Transverse colon (tissue), 4 donors: ENCODE results near the gene GIPC3.

ENCODE experiments used
- POLR2AphosphoS5 ChIP-seq, 3 donors: sonication (generic); formaldehyde crosslinking; IDR thresholded peaks; one replicate each; pipeline ENCODE4 v1.6.1; 2016; ENCODE audit warnings: antibody characterized with exemption in 3 of 3
- TF ChIP-seq, protein P1 (sequence below), 5 experiments: fragments of 200-600 bp in 3 of 5; fragments of 450-650 bp in 2 of 5; sonication (generic) in 3 of 5; IDR thresholded peaks; 1 replicate in 2 of 5; 2 replicates in 3 of 5; pipeline ENCODE4 v1.5.1; 2016 to 2017; ENCODE audit warnings: antibody characterized with exemption in 5 of 5, inconsistent platforms in 3 of 5, mild to moderate bottlenecking in 2 of 5, moderate library complexity in 1 of 5

DNA sequence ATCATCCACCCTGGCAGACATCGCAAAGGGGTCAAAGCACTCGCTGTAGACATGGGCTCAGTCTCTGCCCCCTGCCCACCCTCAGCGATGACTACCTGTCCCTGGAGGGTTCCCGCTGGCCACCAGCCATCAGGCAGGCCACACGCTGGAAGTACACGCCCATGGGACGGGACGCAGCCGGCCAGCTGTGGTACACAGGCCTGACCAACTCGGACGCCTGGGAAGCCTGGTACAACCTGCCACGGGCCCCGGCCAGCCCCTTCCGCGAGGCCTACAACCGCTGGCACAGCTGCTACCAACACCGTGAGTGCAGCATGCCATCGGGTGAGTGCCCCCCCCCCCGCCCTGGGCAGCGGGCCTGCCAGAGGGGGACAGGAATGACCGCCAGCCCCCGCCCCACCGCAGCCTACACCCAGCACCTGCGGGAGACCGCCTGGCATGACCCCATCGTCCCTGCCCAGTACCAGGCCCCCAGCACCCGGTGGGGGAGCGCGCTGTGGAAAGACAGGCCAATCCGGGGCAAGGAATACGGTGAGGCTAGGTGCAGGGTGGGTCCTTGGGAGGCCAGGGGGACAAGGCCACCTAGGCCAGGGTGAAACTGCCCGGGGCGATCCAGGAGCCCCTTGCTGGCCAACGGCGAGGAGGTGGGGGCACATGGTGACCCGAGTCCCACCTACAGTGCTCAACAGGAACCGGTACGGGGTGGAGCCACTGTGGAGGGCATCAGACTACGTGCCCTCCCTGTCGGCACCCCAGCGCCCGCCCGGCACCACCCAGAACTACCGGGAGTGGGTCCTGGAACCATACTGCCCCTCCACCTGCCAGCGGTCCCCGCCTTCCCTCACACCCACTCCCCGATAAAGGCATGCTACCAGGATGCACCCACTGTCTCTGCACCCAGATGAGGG is 41.9 kb upstream of the GIPC3 start:
- no peak for TF ChIP-seq POLR2AphosphoS5 (IDR thresholded peaks at IDR 0.05)
- TF ChIP-seq, protein P1, sequence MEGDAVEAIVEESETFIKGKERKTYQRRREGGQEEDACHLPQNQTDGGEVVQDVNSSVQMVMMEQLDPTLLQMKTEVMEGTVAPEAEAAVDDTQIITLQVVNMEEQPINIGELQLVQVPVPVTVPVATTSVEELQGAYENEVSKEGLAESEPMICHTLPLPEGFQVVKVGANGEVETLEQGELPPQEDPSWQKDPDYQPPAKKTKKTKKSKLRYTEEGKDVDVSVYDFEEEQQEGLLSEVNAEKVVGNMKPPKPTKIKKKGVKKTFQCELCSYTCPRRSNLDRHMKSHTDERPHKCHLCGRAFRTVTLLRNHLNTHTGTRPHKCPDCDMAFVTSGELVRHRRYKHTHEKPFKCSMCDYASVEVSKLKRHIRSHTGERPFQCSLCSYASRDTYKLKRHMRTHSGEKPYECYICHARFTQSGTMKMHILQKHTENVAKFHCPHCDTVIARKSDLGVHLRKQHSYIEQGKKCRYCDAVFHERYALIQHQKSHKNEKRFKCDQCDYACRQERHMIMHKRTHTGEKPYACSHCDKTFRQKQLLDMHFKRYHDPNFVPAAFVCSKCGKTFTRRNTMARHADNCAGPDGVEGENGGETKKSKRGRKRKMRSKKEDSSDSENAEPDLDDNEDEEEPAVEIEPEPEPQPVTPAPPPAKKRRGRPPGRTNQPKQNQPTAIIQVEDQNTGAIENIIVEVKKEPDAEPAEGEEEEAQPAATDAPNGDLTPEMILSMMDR (IDR thresholded peaks at IDR 0.05) = no peak
